Dedifferentiated amniotic fluid mesenchymal stem cell (primary cell): ENCODE measurements around the gene CYP2C19.
"Not testable (repeated sequence)": the region's sequence is repeated elsewhere in the genome, so short reads cannot be mapped to it uniquely, and the experiment has no call there.

ENCODE experiments used
- DNase-seq: peaks from one replicate; pipeline ENCODE4 v3.0.0-alpha.2; 2016; ENCODE audit errors: extremely low spot score

Gene CYP2C19

DNA sequence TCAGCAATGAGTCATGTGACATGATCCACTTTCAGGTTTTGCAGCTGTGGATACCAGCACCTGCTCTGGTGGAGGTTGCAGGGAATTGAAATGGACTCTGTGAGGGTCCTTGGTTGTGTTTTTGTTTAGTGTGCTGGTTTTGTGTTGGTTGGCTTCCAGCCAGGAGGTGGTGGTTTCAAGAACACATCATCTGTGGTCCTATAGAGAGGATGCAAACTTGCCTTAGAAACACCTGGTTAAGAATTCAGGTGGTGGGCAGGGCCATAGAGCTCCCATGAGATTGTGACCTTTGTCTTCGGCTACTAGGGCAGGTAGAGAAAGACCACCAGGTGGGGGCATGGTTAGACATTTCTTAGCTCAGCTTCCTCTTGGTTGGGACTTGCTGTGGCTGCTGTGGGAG, 116.7 kb downstream of the CYP2C19 start:
- DNase-seq, result no peak

DNA sequence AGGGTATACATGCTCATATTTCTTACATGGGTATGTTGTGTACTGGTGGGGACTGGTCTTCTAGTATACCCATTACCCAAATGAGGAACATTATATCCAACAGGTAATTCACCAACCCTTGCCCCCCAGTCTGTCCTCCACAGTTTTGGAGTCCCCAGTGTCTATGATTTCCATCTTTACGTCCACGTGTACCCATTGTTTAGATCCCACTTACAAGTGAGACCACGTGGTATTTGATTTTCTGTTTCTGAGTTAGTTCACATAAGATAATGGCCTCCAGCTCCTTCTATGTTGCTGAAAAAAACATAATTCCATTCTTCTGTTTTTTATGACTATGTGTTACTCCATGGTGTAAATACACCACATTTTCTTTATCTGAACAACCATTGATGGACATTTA, 126.6 kb downstream of the CYP2C19 start:
- no peak for DNase-seq

DNA sequence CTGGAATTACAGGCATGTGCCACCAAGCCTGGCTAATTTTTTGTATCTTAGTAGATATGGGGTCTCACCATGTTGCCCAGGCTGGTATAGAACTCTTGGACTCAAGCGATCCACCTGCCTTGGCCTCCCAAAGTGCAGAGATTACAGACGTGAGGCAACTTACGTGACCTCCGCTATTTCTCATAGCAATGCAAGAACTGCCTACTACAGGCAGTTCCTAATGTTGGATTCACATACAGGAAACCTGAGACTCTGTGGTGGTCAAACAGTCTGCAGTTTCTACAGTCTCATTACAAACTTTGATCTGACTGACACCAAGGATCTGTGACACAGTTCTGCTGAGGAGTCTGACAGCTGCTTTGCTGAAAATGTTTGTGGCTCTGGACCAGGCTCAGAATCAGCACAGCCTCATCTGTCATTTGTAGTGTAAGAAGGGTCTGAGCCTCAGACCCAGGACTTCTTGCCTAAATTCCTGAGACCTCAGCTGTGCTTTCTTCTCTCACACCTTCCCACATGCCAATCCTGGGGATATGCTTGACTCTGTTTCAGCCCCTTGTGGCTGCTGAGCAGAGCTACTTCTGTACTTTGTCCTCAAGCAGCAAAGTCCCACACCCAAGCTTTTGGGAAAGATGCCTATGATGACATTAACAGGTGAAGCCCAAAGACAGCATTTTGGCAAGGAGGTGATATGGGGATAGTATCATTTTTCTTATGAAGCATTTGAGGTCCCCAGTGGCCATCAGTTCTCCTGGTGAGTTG, 128.0 kb downstream of the CYP2C19 start:
- DNase-seq, result no peak

DNA sequence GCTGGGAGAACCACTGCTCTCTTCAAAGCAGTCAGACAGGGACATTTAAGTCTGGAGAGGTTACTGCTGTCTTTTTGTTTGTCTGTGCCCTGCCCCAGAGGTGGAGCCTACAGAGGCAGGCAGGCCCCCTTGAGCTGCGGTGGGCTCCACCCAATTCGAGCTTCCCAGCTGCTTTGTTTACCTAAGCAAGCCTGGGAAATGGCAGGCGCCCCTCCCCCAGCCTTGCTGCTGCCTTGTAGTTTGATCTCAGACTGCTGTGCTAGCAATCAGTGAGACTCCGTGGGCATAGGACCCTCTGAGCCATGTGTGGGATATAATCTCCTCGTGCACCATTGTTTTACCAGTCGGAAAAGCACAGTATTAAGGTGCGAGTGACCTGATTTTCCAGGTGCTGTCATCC, 135.9 kb downstream of the CYP2C19 start:
- DNase-seq, result not testable (repeated sequence)

DNA sequence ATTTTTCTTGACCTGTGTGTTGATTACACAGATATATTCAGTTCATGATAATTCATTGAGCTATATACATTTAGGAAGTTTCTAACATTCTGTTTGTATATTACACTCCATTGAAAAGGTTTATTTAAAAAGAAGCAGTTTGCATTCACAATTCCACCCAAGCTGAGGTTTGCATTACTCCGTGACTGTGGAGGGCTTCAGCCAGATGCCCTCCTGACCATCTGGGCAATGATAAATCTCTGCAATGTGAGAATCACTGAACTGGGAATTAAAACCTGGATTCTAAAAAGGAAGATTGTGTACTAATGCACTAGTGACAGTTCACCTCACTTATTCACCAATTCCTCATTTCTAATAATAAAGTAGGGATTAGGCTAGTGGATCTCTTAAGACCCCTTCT, 139.6 kb downstream of the CYP2C19 start:
- no peak for DNase-seq

DNA sequence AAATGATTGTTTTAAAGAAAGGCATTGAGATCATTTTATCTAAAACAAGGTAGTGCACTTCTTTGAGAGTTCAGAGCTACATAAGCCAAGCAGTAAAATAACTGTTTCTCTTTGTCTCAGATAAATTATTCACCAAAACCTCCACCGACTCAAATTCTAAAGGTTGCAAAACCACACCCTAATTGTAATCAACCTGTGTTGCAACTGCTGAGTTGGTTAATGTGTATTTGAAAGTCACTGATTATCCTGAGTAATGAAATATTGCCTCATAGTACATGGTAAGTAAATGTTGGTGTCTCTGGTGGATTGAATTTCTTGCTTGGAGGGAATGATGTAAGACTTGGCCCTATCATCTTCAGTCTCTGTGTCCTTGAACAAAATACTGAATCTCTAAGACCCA, 140.1 kb downstream of the CYP2C19 start:
- no peak for DNase-seq
